ENCODE measurements around the gene PROSER3.
"Not testable (repeated sequence)": the region's sequence is repeated elsewhere in the genome, so short reads cannot be mapped to it uniquely, and the experiment has no call there.

Gene PROSER3

DNA sequence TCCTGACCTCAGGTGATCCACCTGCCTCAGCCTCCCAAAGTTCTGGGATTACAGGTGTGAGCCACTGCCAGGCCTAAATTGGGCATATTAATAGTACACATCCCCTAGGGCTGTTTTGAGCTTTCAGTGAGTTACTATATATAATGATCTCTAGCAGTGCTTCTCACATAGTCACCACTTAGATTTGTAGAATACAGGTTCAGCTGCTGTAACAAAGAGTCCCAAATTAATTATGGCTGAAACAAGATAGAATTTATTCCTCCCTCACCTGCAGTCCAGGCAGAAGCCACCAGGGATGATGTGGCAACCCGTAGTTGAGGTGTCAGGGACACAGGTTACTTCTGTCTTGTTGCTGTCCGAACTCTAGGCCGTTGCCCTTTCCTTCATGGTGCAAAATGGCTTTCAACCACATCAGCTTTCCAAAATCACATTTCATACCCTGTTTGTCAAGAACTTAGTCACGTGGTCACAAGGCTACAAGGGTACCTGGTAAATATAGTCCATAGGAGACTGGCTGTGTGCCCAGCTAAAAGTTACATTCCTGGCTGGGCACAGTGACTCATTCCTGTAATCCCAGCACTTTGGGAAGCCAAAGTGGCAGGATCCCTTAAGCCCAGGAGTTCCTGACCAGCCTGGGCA, 2.9 kb downstream of the PROSER3 start:
- H3K27ac ChIP-seq = no peak overlapping the region
- TF ChIP-seq, protein P1, sequence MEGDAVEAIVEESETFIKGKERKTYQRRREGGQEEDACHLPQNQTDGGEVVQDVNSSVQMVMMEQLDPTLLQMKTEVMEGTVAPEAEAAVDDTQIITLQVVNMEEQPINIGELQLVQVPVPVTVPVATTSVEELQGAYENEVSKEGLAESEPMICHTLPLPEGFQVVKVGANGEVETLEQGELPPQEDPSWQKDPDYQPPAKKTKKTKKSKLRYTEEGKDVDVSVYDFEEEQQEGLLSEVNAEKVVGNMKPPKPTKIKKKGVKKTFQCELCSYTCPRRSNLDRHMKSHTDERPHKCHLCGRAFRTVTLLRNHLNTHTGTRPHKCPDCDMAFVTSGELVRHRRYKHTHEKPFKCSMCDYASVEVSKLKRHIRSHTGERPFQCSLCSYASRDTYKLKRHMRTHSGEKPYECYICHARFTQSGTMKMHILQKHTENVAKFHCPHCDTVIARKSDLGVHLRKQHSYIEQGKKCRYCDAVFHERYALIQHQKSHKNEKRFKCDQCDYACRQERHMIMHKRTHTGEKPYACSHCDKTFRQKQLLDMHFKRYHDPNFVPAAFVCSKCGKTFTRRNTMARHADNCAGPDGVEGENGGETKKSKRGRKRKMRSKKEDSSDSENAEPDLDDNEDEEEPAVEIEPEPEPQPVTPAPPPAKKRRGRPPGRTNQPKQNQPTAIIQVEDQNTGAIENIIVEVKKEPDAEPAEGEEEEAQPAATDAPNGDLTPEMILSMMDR (IDR thresholded peaks at IDR 0.05) = no peak
- no peak for TF ChIP-seq ZFX (IDR thresholded peaks at IDR 0.05; ENCODE audit: borderline replicate concordance)

DNA sequence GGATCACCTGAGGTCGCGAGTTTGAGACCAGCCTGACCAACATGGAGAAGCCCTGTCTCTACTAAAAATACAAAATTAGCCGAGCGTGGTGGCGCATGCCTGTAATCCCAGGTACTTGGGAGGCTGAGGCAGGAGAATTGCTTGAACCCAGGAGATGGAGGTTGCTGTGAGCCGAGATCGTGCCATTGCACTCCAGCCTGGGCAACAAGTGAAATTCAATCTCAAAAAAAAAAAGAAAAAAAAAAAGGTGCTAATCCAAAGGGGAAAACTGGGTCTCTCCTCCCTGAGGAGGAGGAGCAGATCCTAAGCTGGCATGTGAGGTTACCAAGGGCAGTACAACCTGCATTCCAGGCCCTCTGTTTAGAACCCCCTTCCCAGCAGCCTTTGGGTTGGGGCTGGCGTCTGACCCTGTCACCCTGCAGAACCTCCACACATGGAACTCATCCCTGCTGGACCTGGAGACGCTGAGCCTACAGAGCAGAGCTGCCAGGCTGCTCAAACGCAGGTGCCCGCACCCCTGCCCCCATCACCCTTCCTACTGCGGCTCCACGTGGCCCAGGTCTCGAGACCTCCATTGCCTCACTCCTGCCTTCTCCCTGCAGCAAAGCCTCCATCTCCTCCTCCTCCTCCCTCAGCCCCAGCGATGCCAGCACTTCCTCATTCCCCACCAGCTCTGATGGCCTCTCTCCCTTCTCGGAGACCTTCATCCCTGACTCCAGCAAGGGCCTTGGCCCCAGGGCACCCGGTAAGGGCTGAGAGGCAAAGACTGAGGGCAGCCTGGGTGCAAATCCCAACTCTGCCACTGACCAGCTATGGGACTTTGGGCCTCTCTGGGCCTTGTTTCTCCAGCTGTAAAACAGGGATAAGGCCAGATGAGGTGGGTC, 6.7 kb downstream of the PROSER3 start:
- no peak overlapping the region for H3K27ac ChIP-seq
- TF ChIP-seq ZFX (IDR thresholded peaks at IDR 0.05; ENCODE audit: borderline replicate concordance) = no peak
- TF ChIP-seq, protein P1 (IDR thresholded peaks at IDR 0.05) = no peak

DNA sequence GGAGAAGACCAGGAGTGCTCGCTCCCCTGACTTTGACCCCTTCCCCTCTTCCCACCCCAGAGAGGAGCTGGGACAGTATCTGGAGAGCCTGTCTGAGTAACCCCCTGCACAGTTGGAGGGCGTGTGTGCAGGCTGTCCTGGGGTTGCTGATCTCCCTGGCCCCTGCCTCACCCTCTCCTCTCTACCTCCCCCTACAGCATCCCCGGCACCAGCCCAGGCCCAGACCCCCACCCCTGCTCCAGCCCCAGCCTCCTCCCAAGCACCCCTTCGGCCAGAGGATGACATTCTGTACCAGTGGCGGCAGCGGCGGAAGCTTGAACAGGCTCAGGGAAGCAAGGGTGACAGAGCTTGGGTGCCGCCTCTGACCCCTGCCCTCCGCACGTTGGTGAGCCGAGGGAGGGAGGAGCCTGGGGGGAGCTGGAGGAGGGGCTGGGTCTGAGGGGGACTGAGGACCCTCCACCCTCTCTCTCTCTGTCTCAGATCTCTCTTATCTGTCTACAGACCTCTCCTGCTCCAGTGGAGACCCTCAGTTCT, 8.7 kb downstream of the PROSER3 start:
- H3K27ac ChIP-seq = no peak overlapping the region
- TF ChIP-seq ZFX (IDR thresholded peaks at IDR 0.05; ENCODE audit: borderline replicate concordance) = no peak
- TF ChIP-seq, protein P1 (IDR thresholded peaks at IDR 0.05) = no peak

DNA sequence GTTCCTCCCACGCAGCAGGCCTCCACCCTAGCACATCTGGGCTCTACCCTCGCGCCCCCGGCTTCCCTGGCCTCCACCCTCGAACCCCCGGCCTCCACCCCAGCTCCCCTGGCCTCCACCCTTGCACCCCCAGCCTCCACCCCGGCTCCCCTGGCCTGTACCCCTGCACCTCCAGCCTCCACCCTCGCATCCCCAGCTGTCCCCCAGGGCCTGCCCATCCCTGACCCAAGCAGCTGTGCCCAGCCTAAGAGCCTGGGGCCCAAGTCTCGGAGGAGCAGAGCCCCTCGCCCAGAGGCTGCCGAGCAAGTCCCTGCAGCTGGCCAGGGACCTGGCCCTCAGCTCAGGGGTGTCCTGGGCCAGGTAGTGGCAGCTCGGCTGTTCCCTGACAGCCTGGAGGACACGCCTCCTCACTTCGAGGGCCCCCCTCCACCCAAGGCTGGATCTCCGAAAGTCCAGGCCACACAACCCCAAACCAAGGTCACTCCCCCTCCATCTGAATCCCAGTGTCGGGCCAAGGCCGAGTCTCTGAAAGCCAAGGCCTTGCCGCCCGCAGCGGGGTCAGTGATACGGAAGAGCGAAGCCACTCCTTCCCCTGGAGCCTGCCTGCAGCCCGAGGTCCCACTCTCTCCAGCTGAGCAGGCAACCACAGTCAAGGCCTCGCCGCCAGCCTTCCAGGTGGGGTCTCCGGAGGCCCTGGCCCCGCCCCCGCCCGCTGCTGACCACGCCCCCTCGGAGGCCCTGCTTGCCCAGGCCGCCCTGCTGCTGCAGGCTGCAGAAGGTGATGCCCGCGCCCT, 9.5 kb downstream of the PROSER3 start:
- TF ChIP-seq, protein P1 (IDR thresholded peaks at IDR 0.05) = no peak
- TF ChIP-seq ZFX (IDR thresholded peaks at IDR 0.05; ENCODE audit: borderline replicate concordance) = no peak
- no peak overlapping the region for H3K27ac ChIP-seq

DNA sequence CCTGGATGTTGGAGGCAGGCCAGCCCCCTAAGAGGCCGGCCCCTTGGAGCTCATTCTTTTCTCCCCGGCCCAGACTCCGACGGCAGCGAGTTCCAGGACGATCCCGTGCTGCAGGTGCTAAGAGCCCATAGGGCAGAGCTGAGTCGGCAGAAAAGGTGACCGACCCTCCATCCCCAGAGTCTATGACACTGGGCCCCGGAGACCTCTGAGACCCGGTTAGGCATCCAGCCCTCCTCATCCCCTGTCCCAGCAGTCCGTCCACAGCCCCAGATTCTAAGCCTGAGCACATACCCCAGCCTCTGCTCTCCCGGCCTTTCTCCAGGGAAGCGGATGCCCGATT, 10.1 kb downstream of the PROSER3 start:
- no peak overlapping the region for H3K27ac ChIP-seq
- no peak for TF ChIP-seq ZFX (IDR thresholded peaks at IDR 0.05; ENCODE audit: borderline replicate concordance)
- TF ChIP-seq, protein P1 (IDR thresholded peaks at IDR 0.05) = no peak

DNA sequence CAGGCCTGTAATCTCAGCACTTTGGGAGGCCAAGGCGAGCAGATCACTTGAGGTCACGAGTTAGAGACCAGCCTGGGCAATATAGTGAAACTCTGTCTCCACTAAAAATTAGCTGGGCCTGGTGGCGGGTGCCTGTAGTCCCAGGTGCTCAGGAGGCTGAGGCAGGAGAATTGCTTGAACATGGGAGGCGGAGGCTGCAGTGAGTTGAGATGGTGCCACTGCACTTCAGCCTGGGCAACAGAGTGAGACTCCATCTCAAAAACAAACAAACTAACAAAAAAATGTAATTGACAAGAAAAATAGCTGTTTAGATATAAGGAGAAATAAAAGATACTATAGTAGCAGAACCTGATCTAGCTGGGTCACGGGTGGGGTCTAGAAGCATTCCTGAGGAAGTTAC, 14.4 kb downstream of the PROSER3 start:
- H3K27ac ChIP-seq = not testable (repeated sequence)

DNA sequence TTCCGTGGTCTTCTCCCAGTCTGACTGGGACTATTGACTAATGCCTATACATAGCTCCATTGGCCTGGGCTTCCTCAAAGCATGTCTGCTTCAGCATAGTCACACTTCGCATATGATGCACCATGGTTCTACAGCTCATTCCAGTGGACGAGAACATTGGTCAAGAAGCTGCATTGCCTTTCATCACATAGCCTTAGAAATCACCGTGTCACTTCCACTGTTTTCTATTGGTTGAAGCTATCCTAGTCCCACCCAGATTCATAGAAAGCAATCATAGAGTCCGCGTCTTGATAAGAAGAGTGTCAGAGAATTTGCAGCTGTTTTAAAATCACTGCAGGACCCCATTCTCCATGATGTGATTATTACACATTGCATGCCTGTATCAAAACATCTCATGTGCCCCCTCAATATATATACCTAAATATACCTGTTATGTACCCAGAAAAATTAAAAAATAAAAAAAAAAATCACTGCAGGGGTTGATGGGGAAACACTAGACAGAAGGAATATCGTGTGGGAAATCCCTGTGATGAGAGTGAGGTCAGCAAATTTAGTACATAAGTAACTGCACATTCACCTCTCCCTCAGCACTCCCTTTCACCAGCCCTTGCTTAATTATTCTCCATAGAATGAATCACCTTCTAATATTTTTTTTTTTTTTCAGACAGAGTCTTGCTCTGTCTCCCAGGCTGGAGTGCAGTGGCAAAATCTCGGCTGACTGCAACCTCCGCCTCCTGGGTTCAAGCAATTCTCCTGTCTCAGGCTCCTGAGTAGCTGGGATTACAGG, 15.2 kb downstream of the PROSER3 start:
- TF ChIP-seq, protein P1 (IDR thresholded peaks at IDR 0.05) = no peak
- no peak for TF ChIP-seq ZFX (IDR thresholded peaks at IDR 0.05; ENCODE audit: borderline replicate concordance)
- H3K27ac ChIP-seq = no peak overlapping the region
